Upper lobe of left lung (tissue), 4 donors: Measurements from ENCODE around the gene CHST14.

Experiments
- EP300 ChIP-seq, 4 donors: sonication (generic); formaldehyde crosslinking; IDR thresholded peaks; one replicate each; pipeline ENCODE4 v1.5.1; 2017; ENCODE audit warnings: antibody characterized with exemption in 4 of 4, control low read depth in 2 of 4
- POLR2A ChIP-seq, 4 donors: fragments of 450-650 bp; IDR thresholded peaks; one replicate each; pipeline ENCODE4 v1.5.1; 2016 to 2017; ENCODE audit warnings: antibody characterized with exemption in 4 of 4, mild to moderate bottlenecking in 2 of 4
- POLR2AphosphoS5 ChIP-seq, 2 donors: sonication (generic); formaldehyde crosslinking; IDR thresholded peaks; one replicate each; pipeline ENCODE4 v1.5.1; 2017; ENCODE audit warnings: antibody characterized with exemption in 2 of 2
- TF ChIP-seq, protein P1 (sequence below), 6 experiments: fragments of 450-650 bp in 4 of 6; fragments of 200-600 bp in 2 of 6; sonication (generic) in 2 of 6; IDR thresholded peaks; one replicate each; pipeline ENCODE4 v1.5.1; 2016 to 2019; ENCODE audit warnings: antibody characterized with exemption in 6 of 6

DNA sequence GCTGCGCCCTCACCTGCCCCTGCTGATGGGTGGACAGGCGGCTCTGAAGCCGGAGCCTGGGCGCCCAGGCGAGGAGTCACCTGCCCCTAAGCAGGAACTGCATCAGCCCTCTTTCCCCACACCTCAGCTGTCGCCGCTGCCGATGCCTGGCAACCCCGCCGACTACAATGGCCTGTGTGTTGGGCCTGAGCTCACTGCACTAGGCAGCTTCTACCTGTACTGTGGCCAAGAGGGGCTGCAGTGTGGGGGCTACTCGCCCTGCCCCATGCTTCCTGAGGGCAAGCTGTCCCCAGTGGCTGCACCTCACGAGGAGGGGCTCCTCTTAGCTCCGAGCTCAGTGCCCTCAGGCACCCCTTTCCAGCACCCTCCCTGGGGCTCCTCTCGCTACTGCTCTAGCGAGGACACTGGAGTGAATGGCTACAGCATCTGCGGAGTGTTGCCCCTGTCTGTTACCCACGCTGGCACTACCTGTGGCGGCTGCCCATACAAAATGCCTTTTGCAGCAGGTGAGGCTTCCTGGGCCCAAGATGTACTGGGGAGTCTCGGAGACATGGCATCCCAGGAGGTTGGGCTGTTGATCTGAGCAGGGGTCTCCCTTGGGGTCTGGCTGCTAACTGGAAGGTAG lies 11.3 kb upstream of the CHST14 start:
- TF ChIP-seq POLR2A (IDR thresholded peaks at IDR 0.05) (no peak), EP300 (IDR thresholded peaks at IDR 0.05) (no peak), POLR2AphosphoS5 (IDR thresholded peaks at IDR 0.05) (no peak)
- TF ChIP-seq, protein P1, sequence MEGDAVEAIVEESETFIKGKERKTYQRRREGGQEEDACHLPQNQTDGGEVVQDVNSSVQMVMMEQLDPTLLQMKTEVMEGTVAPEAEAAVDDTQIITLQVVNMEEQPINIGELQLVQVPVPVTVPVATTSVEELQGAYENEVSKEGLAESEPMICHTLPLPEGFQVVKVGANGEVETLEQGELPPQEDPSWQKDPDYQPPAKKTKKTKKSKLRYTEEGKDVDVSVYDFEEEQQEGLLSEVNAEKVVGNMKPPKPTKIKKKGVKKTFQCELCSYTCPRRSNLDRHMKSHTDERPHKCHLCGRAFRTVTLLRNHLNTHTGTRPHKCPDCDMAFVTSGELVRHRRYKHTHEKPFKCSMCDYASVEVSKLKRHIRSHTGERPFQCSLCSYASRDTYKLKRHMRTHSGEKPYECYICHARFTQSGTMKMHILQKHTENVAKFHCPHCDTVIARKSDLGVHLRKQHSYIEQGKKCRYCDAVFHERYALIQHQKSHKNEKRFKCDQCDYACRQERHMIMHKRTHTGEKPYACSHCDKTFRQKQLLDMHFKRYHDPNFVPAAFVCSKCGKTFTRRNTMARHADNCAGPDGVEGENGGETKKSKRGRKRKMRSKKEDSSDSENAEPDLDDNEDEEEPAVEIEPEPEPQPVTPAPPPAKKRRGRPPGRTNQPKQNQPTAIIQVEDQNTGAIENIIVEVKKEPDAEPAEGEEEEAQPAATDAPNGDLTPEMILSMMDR (IDR thresholded peaks at IDR 0.05) = no peak
